Measurements from ENCODE around the gene PTCH2. TPM values are rescaled to one million over a fixed set of nuclear protein-coding genes. Genes with fewer than 3 reads are reported as not detected.

PTCH2 gene, protein sequence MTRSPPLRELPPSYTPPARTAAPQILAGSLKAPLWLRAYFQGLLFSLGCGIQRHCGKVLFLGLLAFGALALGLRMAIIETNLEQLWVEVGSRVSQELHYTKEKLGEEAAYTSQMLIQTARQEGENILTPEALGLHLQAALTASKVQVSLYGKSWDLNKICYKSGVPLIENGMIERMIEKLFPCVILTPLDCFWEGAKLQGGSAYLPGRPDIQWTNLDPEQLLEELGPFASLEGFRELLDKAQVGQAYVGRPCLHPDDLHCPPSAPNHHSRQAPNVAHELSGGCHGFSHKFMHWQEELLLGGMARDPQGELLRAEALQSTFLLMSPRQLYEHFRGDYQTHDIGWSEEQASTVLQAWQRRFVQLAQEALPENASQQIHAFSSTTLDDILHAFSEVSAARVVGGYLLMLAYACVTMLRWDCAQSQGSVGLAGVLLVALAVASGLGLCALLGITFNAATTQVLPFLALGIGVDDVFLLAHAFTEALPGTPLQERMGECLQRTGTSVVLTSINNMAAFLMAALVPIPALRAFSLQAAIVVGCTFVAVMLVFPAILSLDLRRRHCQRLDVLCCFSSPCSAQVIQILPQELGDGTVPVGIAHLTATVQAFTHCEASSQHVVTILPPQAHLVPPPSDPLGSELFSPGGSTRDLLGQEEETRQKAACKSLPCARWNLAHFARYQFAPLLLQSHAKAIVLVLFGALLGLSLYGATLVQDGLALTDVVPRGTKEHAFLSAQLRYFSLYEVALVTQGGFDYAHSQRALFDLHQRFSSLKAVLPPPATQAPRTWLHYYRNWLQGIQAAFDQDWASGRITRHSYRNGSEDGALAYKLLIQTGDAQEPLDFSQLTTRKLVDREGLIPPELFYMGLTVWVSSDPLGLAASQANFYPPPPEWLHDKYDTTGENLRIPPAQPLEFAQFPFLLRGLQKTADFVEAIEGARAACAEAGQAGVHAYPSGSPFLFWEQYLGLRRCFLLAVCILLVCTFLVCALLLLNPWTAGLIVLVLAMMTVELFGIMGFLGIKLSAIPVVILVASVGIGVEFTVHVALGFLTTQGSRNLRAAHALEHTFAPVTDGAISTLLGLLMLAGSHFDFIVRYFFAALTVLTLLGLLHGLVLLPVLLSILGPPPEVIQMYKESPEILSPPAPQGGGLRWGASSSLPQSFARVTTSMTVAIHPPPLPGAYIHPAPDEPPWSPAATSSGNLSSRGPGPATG
- total RNA-seq = 1 to 10 TPM in 1 of 4 donors, under 1 TPM in 3; 0.36 to 2.8 (median 0.83) TPM
- under 1 TPM in 1 of 3 donors, not detected in 2; 0.45 TPM for polyA plus RNA-seq

DNA sequence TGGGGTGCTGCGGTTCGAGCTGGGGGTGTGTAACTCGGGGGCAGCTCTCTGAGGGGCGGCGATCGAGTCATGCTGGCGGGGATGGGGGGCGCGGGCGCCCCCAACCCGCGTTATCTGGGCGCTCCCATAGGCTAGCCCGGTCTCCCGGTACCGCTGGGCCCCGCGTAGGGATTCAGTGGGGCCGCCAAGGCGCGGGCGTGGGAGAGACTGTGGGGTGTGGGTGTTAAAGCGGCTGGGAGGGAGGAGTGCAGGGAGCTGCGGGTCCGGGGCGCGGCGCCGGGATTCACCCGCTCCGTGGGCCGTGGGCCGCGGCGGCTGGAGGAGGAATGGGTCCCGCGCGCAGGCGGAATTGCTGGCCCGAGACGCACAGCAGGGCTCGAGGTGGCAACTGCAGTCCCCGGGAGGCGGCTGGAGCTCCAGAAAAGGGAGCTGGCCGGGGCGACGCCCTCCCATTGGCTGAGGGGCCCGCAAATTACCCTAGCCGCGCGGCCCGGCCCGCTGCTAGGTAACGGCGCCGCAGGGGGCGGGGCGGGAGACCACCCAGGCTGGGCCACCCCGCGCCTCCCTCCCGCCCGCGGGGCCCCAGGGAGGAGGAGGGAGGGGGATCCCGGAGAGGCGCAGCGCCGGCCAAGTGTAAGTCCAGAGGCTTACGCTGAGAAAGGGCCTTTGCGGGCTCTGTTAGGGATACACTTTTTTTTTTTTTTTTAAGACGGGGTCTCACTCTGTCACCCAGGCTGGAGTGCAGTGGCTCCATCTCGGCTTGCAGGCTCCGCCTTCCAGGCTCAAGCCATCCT is at the start of gene PTCH2:
TSS of gene PTCH2 (minus strand) at position 392 of the 794 bp plus-strand sequence. CDS start at position 71, 321 bp downstream.
- Histone ChIP-seq H3K9me3 (no peaks in the 10 kb centered on the region), H3K4me3 (peak within 1 kb of the TSS; percentile 54 to 77 (median 60)), H3K27ac (peak within 1 kb of the TSS; percentile 66 to 82 (median 76)), H3K27me3 (no peaks in the 10 kb centered on the region), H3K36me3 (no peaks in the 10 kb centered on the region), H3K4me1 (peaks cover 0 to 18% (median 6%) of the 10 kb centered on the region in 4 donors)
- DNase-seq = peak; percentile 93
- intact Hi-C loops (cut with DNase I) = loop anchor here (5.0 kb wide), 3 partner anchors 144 to 459 kb away; partner anchors contain the start of genes EIF2B3, HECTD3 and UROD
- no peak for TF ChIP-seq EP300 (IDR thresholded peaks at IDR 0.05)
- peak in 1 of 2 donors; percentile 17 for TF ChIP-seq POLR2A (IDR thresholded peaks at IDR 0.05)
- peak; percentile 62 to 75 (median 71) for TF ChIP-seq POLR2AphosphoS5 (IDR thresholded peaks at IDR 0.05)
- TF ChIP-seq, protein P1, sequence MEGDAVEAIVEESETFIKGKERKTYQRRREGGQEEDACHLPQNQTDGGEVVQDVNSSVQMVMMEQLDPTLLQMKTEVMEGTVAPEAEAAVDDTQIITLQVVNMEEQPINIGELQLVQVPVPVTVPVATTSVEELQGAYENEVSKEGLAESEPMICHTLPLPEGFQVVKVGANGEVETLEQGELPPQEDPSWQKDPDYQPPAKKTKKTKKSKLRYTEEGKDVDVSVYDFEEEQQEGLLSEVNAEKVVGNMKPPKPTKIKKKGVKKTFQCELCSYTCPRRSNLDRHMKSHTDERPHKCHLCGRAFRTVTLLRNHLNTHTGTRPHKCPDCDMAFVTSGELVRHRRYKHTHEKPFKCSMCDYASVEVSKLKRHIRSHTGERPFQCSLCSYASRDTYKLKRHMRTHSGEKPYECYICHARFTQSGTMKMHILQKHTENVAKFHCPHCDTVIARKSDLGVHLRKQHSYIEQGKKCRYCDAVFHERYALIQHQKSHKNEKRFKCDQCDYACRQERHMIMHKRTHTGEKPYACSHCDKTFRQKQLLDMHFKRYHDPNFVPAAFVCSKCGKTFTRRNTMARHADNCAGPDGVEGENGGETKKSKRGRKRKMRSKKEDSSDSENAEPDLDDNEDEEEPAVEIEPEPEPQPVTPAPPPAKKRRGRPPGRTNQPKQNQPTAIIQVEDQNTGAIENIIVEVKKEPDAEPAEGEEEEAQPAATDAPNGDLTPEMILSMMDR (IDR thresholded peaks at IDR 0.05) = no peak
- WGBS, 2 donors = 2% methylated on average over 72 of the region's 72 CpGs

DNA sequence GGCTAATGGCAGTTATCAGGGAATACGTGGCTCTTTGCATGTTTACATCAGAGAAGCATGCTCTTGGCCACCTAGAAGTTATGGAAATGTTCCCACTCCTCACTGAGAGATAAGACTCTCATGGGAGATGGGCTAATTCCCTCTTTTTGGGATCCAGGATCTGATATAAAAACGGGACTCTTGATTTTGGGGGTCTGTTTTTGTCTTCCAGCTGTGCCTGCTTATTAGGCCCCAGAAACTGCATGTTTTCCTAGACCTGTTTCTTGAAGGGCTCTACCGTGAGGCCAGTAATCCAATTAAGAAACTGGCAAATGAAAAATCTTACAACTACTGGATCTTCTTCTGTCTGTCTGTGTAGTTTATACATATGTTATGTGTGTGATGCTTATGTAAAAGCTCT is 47.0 kb upstream of the PTCH2 start:
- Histone ChIP-seq H3K4me3 (no peak overlapping the region), H3K4me1 (no peaks in the 10 kb centered on the region), H3K27ac (no peak overlapping the region), H3K27me3 (no peaks in the 10 kb centered on the region), H3K36me3 (peaks cover 0 to 32% (median 1%) of the 10 kb centered on the region in 4 donors), H3K9me3 (peaks cover 0 to 14% (median 0%) of the 10 kb centered on the region in 4 donors)
- WGBS, 2 donors = 93 to 96% methylated on average over 3 of the region's 3 CpGs
- TF ChIP-seq, protein P1 (IDR thresholded peaks at IDR 0.05) = no peak
- TF ChIP-seq POLR2A (IDR thresholded peaks at IDR 0.05) (no peak), POLR2AphosphoS5 (IDR thresholded peaks at IDR 0.05) (no peak)
- no peak for DNase-seq
- intact Hi-C loops (cut with DNase I) = no loop called here

DNA sequence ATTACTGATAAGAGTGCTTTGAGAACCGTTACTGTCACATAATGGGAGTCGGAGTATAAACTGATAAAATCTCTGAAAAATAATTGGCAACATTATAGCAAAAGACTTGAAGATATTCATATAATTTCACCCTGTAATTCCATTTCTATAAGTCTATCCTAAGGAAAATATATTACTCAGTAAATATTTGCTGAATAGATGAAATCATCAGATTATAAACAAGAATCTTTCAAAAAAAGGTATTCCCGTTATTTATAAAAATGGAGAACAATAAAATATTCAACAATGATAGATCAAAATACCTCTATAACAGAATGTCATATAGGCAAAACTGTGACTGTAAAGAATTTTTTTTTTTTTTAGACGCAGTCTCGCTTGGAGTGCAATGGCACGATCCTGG is 42.4 kb upstream of the PTCH2 start:
- Histone ChIP-seq H3K4me1 (no peaks in the 10 kb centered on the region), H3K27me3 (no peaks in the 10 kb centered on the region), H3K4me3 (no peak overlapping the region), H3K36me3 (peaks cover 0 to 24% (median 1%) of the 10 kb centered on the region in 4 donors), H3K9me3 (peaks cover 0 to 9% (median 0%) of the 10 kb centered on the region in 4 donors), H3K27ac (no peak overlapping the region)
- intact Hi-C loops (cut with DNase I) = no loop called here
- DNase-seq = no peak
- no peak for TF ChIP-seq POLR2A (IDR thresholded peaks at IDR 0.05)
- TF ChIP-seq POLR2AphosphoS5 (IDR thresholded peaks at IDR 0.05) = no peak
- TF ChIP-seq, protein P1 (IDR thresholded peaks at IDR 0.05) = no peak
- no peak for TF ChIP-seq EP300 (IDR thresholded peaks at IDR 0.05)
- WGBS, 2 donors = 88 to 89% methylated on average over 6 of the region's 6 CpGs

DNA sequence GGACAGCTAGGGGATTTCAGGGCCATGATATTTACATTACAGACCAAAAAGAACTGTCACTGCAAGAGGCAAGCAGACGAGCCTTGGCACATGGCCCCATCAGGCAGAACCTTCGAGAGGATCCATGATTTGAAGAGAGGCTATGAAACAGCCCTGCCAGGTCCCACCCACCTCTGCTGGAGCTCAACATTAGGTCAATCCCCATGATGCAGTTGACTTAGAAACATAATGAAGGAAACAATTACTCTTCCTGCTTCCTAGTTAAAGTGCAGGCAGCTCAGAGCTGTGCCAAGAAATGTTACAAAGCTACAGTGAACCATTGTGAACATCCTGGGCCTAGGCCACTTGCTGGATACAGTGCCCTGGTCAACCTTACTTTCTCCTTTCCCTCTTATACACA is 41.7 kb upstream of the PTCH2 start:
- Histone ChIP-seq H3K4me1 (no peaks in the 10 kb centered on the region), H3K36me3 (peaks cover 0 to 27% (median 2%) of the 10 kb centered on the region in 4 donors), H3K4me3 (no peak overlapping the region), H3K27ac (peak overlapping the region in 2 of 4 donors; percentile 16 to 35), H3K27me3 (no peaks in the 10 kb centered on the region), H3K9me3 (peaks cover 0 to 9% (median 0%) of the 10 kb centered on the region in 4 donors)
- TF ChIP-seq POLR2AphosphoS5 (IDR thresholded peaks at IDR 0.05) (peak in 1 of 4 donors; percentile 10), POLR2A (IDR thresholded peaks at IDR 0.05) (no peak)
- peak; percentile 79 for DNase-seq
- WGBS, 2 donors = 62 to 85% methylated on average over 2 of the region's 2 CpGs
- intact Hi-C loops (cut with DNase I) = no loop called here
